ENCODE data around the gene LSP1.

DNA sequence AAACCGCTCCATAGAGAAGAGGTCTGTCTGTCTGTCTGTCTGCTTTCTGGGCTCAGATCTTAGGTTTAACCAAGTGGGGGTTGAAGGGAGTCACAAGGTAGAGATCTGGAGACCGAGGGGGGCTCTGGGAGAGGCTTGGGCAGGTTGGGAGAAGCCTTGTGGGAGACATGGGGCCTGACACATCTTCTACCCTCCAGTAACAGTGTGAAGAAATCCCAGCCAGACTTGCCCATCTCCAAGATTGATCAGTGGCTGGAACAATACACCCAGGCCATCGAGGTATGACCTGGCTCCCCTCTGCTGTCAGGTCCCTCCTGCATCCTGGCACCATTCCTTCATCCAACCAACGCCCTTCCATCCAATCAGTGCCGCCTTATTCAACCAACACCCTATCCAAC, 31.4 kb downstream of the LSP1 start:
- no peak for TF ChIP-seq GATA2 (IDR thresholded peaks at IDR 0.05; ENCODE audit: low read depth, low read length)
- no peak for TF ChIP-seq GATA3 (IDR thresholded peaks at IDR 0.05; ENCODE audit: low read depth, low read length)
